ENCODE data around the gene COL1A1.
A peak's percentile ranks its signal among the peaks of the same experiment; 100 is the strongest.

COL1A1 gene

GRCh38 chr17:50171371-50172071 lies 29.9 kb downstream of the COL1A1 start:
- DNase-seq (ENCODE audit: low spot score), result no peak

GRCh38 chr17:50170662-50171370 lies 30.6 kb downstream of the COL1A1 start:
- no peak for DNase-seq (ENCODE audit: low spot score)

- no peak for DNase-seq (ENCODE audit: low spot score)
These were observed 31.5 kb downstream of the COL1A1 start for GRCh38 chr17:50169881-50170459.

DNA sequence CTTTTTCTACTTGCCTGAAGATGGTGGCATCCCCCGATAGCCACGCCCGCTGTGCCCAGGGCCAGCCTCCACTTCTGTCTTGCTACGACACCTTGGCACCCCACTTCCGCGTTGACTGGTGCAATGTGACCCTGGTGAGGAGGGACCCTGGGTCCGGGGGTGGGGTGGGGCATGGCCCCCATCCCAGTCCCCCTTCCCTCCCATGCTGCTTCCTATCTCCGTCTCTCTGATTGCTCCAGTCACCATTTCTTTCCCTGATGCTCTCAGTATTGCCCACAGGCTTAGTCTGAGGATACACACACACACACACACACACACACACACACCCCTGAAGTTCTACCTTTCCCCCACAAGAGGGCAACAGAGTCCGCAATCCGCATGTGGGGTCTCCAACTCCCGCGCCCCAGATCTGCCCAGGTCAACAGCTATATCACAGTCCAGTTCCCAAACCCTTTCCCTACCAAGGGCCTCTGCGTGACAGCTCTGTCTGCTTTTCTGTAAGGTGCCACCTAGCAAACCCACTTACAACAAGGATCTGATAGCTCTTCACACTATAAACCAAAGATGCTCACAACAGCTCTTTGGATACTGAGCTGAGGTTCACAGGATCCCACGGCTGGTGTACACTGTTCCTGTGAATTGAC lies 32.2 kb downstream of the COL1A1 start:
- DNase-seq (ENCODE audit: low spot score), result peak; percentile 70

- DNase-seq (ENCODE audit: low spot score), result no peak
These were observed 33.1 kb downstream of the COL1A1 start for GRCh38 chr17:50168319-50168718.

GRCh38 chr17:50167371-50167770 lies 34.1 kb downstream of the COL1A1 start:
- no peak for DNase-seq (ENCODE audit: low spot score)

GRCh38 chr17:50166518-50167181 lies 34.8 kb downstream of the COL1A1 start:
- no peak for DNase-seq (ENCODE audit: low spot score)

GRCh38 chr17:50165867-50166517 lies 35.4 kb downstream of the COL1A1 start, which contains the start of gene SGCA:
TSS of gene SGCA (plus strand) at chr17:50166005. CDS start at chr17:50166041, 36 bp downstream.
- DNase-seq (ENCODE audit: low spot score), result no peak

- DNase-seq (ENCODE audit: low spot score), result no peak
These were observed 36.0 kb downstream of the COL1A1 start for GRCh38 chr17:50165466-50165865.

- DNase-seq (ENCODE audit: low spot score), result no peak
These were observed 36.4 kb downstream of the COL1A1 start for GRCh38 chr17:50165066-50165465.

GRCh38 chr17:50164697-50164988 lies 36.8 kb downstream of the COL1A1 start:
- no peak for DNase-seq (ENCODE audit: low spot score)

DNA sequence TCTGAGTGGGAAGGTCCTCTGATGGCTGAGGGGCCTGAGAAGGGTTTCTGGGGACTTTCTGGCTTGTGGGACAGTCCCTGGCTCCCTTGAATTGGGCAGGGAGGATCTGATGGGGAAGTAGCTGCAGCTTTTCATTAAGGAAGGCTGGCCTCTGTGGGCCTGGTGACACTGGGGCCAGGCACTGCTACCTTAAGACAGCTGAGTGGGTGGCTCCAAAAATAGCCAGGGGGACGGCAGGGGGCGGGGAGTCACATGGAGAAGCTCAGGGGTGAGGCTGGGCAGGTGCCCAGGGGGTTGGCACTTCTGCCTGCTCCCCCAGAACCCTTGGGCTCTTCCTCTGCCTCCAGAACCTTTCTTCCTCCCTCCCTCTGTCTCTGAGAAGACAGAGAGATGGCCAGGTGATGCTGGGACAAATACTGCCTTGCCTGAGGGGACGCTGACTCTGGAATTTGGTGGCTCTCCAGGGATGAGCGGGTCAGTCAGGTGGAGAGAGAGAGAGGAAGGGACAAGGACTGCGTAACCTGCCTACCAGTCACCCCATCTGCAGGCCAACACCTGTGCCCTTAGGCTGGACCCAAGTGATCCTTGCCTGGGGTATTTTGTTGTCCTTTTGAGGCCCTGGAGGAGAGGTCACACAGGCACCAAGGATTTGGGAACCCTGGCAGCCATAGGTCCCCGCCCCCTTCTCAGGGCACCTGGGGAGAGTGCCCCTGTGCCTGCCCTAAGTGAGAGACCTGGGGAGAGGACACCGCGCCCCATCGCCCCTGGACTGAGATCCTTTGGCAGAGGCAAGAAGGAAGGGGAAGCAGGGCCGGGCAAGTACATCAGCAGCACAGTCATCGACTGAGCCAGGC lies 37.4 kb downstream of the COL1A1 start:
- no peak for DNase-seq (ENCODE audit: low spot score)

GRCh38 chr17:50162466-50163254 lies 38.8 kb downstream of the COL1A1 start:
- DNase-seq (ENCODE audit: low spot score), result no peak

DNA sequence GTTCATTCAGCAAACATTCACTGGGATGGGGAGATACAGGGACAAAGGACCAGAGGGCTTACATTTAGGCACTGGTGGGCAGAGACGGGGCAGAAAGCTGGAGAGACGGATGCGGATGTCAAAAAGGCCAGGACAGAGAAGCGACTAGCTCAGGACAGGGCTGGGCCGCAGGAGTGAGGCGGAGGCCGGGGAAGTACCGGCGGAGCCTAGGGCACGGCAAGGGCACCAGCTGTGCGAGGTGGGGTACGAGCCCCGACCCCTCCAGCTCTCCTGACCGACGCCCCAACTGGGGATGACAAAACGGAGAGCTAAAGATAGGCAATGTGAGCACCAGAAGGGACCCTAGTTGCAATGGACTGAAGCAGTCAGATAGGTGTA lies 39.5 kb downstream of the COL1A1 start:
- DNase-seq (ENCODE audit: low spot score), result no peak

- peak; percentile 95 for DNase-seq (ENCODE audit: low spot score)
These were observed 40.2 kb downstream of the COL1A1 start for GRCh38 chr17:50161023-50161910.

GRCh38 chr17:50157891-50158290 lies 43.5 kb downstream of the COL1A1 start:
- no peak for DNase-seq (ENCODE audit: low spot score)

GRCh38 chr17:50155115-50155819 lies 46.2 kb downstream of the COL1A1 start:
- DNase-seq (ENCODE audit: low spot score), result no peak

DNA sequence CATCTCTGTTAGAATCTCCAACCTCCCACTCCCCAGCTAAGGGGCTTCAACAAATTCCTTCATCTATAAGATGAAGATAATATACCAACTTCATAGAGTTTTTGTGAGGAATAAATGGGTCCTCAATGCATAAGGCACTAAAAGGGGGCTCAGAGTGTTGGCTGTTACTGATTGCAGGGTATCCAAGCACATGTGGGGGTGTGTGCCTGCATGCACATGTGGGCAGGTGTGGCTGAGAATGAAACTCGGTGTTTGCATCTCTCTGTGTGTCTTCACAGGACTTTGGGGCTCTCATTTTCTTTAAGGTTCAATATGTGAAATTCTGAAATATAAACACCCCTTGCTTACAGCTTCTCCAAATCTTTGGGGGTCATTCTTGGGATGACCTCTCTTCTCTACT lies 46.8 kb downstream of the COL1A1 start:
- no peak for DNase-seq (ENCODE audit: low spot score)
